Measurements from ENCODE around the gene SFSWAP. TPM values are rescaled to one million over a fixed set of nuclear protein-coding genes. Genes with fewer than 3 reads are reported as not detected.

Gene SFSWAP
- total RNA-seq, 2 experiments from 2014 or later: 51.1 to 57.4 TPM

Other genes with a start within 250 kb of the SFSWAP start
- gene MMP17, start 117.3 kb downstream of the SFSWAP start, total RNA-seq: under 1 TPM in 1 of 2 experiments, not detected in 1; 0.32 TPM
- gene ULK1, start 183.5 kb downstream of the SFSWAP start, total RNA-seq: 10 to 100 TPM; 11.4 to 12.5 TPM
- gene PUS1, start 218.2 kb downstream of the SFSWAP start, total RNA-seq: 100 to 1,000 TPM; 116 to 118 TPM
- gene EP400, start 238.9 kb downstream of the SFSWAP start, total RNA-seq: 10 to 100 TPM; 42.8 to 43.6 TPM